HepG2 (cell line): ENCODE measurements around the gene EPDR1. TPM values are rescaled to one million over a fixed set of nuclear protein-coding genes. Genes with fewer than 3 reads are reported as not detected.

Experiments
- ATAC-seq: fragments of 200-7000 bp; cut with Tn5 transposase; 3 replicates; pipeline ENCODE4 v1.9.1; 2020; ENCODE audit warnings: mild to moderate bottlenecking, moderate library complexity
- BruUV-seq: library from RNA; stranded (reverse); fragments of 400-500 nt; replicated peaks from 2 replicates; lab custom pipeline; 2021; lab: Mats Ljungman, UMichigan
- CTCF ChIA-PET: fragments of 300-600 bp; formaldehyde crosslinking; extraction: SDS; loops from one replicate; lab custom pipeline; 2021; ENCODE audit warnings: low total read pairs, inconsistent platforms, low intra/inter-chr PET ratio; lab: Yijun Ruan, JAX
- POLR2A ChIA-PET: fragments of 350-600 bp; sonication (Branson Sonifier 250); formaldehyde crosslinking; loops from one replicate; lab custom pipeline; 2020; ENCODE audit warnings: antibody characterized with exemption, inconsistent platforms; lab: Yijun Ruan, JAX
- DNase-seq: peaks from one replicate; pipeline ENCODE4 v3.0.0-alpha.2; 2015; ENCODE audit warnings: low spot score
- FAIRE-seq: peaks from 3 replicates; lab custom pipeline; 2011; peaks lifted over from hg19 to GRCh38; lab: Jason Lieb, UNC
- H2AFZ ChIP-seq: one replicate; pipeline ENCODE4 v1.6.1; 2011; ENCODE audit warnings: low read length, inconsistent platforms
- H3K27ac ChIP-seq: fragments of 300-600 bp; 3 replicates; pipeline ENCODE4 v1.8.0; 2011; ENCODE audit warnings: mixed run types, mild to moderate bottlenecking, mixed read lengths, low read length, inconsistent platforms; ENCODE audit not compliant: insufficient read depth; ENCODE audit errors: extremely low read length
- H3K27me3 ChIP-seq, 2 experiments: fragments of 200-600 bp in 1 of 2; 2 replicates in 1 of 2; 3 replicates in 1 of 2; pipeline versions ENCODE4 v1.6.0 to v1.8.0; 2011; ENCODE audit warnings: low read length in 2 of 2, mild to moderate bottlenecking in 2 of 2, moderate library complexity in 2 of 2, inconsistent platforms in 1 of 2; ENCODE audit not compliant: insufficient read depth in 2 of 2, control insufficient read depth in 1 of 2
- H3K36me3 ChIP-seq, 2 experiments: fragments of 200-600 bp in 1 of 2; replicated peaks in 1 of 2; 2 replicates in 1 of 2; 3 replicates in 1 of 2; pipeline versions ENCODE4 v1.5.1 to v1.8.0; 2011; ENCODE audit warnings: low read length in 2 of 2, inconsistent platforms in 1 of 2; ENCODE audit not compliant: insufficient read depth in 2 of 2, control insufficient read depth in 1 of 2
- H3K4me1 ChIP-seq: 2 replicates; pipeline ENCODE4 v1.5.1; 2012; ENCODE audit warnings: low read length, inconsistent platforms; ENCODE audit not compliant: insufficient read depth
- H3K4me2 ChIP-seq: 2 replicates; pipeline ENCODE4 v1.6.0; 2011; ENCODE audit warnings: low read depth, low read length, inconsistent platforms
- H3K4me3 ChIP-seq, 3 experiments: fragments of 200-600 bp in 1 of 3; sonication (generic), shearing (Covaris generic) in 1 of 3; replicated peaks in 1 of 3; 2 replicates each; pipeline ENCODE4 v1.5.1; 2011 to 2016; ENCODE audit warnings: low read length in 3 of 3, inconsistent platforms in 2 of 3, low read depth in 2 of 3, mild to moderate bottlenecking in 2 of 3, control low read depth in 1 of 3, mixed read lengths in 1 of 3; ENCODE audit not compliant: insufficient read depth in 1 of 3
- H3K79me2 ChIP-seq: one replicate; pipeline ENCODE4 v1.6.1; 2011; ENCODE audit warnings: low read length, inconsistent platforms; ENCODE audit not compliant: insufficient read depth
- H3K9ac ChIP-seq: 2 replicates; pipeline ENCODE4 v1.6.0; 2011; ENCODE audit warnings: mild to moderate bottlenecking, low read depth, low read length, inconsistent platforms; ENCODE audit not compliant: insufficient read depth
- H3K9me3 ChIP-seq: 2 replicates; pipeline ENCODE4 v1.5.1; 2012; ENCODE audit warnings: mild to moderate bottlenecking, low read length
- H4K20me1 ChIP-seq: 2 replicates; pipeline ENCODE4 v1.6.0; 2011; ENCODE audit warnings: inconsistent platforms, mild to moderate bottlenecking, low read length, moderate library complexity; ENCODE audit not compliant: insufficient read depth
- NFIB ChIP-seq: sonication (generic); formaldehyde crosslinking; IDR thresholded peaks from 2 replicates; pipeline ENCODE4 v1.9.0; 2021; ENCODE audit warnings: missing genetic modification reagents, mild to moderate bottlenecking, borderline replicate concordance
- RBM39 ChIP-seq: fragments of 200-400 bp; formaldehyde crosslinking; IDR thresholded peaks from one replicate; pipeline ENCODE4 v1.6.1; 2018; ENCODE audit warnings: antibody characterized with exemption, mild to moderate bottlenecking, low read depth, low read length; ENCODE audit not compliant: poor library complexity, severe bottlenecking
- RORA ChIP-seq: sonication (generic); formaldehyde crosslinking; IDR thresholded peaks from 2 replicates; pipeline ENCODE4 v1.5.0; 2020; ENCODE audit warnings: mild to moderate bottlenecking, missing genetic modification reagents, moderate library complexity
- ZFP82 ChIP-seq: sonication (generic); formaldehyde crosslinking; IDR thresholded peaks from 2 replicates; pipeline ENCODE4 v1.5.1; 2020; ENCODE audit warnings: mild to moderate bottlenecking, missing genetic modification reagents, borderline replicate concordance
- ZNF253 ChIP-seq: sonication (generic); formaldehyde crosslinking; IDR thresholded peaks from 2 replicates; pipeline ENCODE4 v1.8.0; 2022; ENCODE audit warnings: mild to moderate bottlenecking, missing genetic modification reagents, borderline replicate concordance
- WGBS: methylation state at CpG from one replicate; pipeline ENCODE4 v1.1.6; 2017; ENCODE audit warnings: low lambda C conversion rate; 5-methylcytosine and 5-hydroxymethylcytosine counted together
- in situ Hi-C: cut with HindIII; loops from 2 replicates; pipeline ENCODE4 v1.10.0; 2017; ENCODE audit warnings: low pct_unique_long_range_greater_than_20kb; ENCODE audit not compliant: extremely low pct_ligation_motif_present
- intact Hi-C: fragments of 100-400 bp; cut with micrococcal nuclease; formaldehyde crosslinking; loops from one replicate; pipeline ENCODE4 v1.10.0; 2022; ENCODE audit not compliant: unreplicated experiment
- polyA plus RNA-seq, 8 experiments: library from polyadenylated mRNA; depleted of rRNA in 3 of 8; stranded (reverse) in 7 of 8; unstranded in 1 of 8; fragments of >200 nt; fragmentation: Illumina TruSeq in 4 of 8; extraction: Trizol in 4 of 8; gene quantifications; 2 replicates each; pipeline versions ENCODE4 v1.2.1 to v1.2.3, GENCODE V29; 2011 to 2016; ENCODE audit warnings: low read depth in 4 of 8, missing spikeins in 1 of 8, mixed read lengths in 1 of 8; ENCODE audit not compliant: insufficient read depth in 1 of 8
- total RNA-seq, 5 experiments: library from RNA; depleted of rRNA; stranded (reverse); fragments of >200 nt; fragmentation: Illumina TruSeq; extraction: Trizol; gene quantifications; 2 replicates each; pipeline ENCODE4 v1.2.3, GENCODE V29; 2016; ENCODE audit warnings: low read depth in 1 of 5
- TF ChIP-seq, protein P1 (sequence below): sonication (generic); formaldehyde crosslinking; conservative IDR thresholded peaks from 2 replicates; pipeline ENCODE4 v1.4.0; 2020; ENCODE audit warnings: missing genetic modification reagents

The EPDR1 gene
- total and polyA plus RNA-seq, 2 of the 13 experiments (the other 11 are each of a cell fraction or from before 2014, with no cell fraction given): 38.3 to 50.2 TPM

DNA sequence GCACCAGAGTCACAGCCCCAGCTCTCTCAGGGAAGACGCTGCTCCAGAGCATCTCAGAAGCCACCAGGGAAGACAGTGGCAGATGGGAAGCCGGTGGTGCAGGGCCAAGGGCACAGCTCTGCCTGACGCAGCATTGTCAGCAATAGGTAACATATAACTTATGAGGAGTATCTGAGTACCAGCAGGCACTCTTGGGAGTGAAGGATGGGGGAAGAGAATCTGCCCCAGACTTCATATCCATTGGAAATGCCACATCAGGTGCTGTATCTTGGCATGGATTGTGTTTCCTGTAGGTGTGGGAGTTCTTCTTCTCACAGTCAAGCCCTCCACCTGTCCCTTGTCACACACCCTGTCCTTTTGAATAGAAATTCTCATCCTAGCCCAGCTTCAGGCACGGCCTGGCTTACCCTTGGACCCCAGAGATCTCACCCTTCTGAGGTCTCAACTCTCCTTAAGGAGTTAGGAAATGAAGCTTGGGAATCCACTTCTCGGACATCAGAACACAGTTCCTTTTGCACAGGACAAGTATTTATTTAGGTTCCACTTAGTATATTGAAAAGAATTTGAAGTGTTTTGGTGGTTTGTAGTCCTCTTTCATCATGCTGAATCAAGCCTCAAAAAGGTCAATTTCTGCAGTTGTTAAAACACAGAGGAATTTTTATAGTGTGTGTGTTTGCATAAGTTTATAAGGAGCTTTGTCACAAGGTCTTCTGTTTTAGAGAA is 9.9 kb downstream of the EPDR1 start (continued):
- TF ChIP-seq RBM39: no peak
- TF ChIP-seq, protein P1, sequence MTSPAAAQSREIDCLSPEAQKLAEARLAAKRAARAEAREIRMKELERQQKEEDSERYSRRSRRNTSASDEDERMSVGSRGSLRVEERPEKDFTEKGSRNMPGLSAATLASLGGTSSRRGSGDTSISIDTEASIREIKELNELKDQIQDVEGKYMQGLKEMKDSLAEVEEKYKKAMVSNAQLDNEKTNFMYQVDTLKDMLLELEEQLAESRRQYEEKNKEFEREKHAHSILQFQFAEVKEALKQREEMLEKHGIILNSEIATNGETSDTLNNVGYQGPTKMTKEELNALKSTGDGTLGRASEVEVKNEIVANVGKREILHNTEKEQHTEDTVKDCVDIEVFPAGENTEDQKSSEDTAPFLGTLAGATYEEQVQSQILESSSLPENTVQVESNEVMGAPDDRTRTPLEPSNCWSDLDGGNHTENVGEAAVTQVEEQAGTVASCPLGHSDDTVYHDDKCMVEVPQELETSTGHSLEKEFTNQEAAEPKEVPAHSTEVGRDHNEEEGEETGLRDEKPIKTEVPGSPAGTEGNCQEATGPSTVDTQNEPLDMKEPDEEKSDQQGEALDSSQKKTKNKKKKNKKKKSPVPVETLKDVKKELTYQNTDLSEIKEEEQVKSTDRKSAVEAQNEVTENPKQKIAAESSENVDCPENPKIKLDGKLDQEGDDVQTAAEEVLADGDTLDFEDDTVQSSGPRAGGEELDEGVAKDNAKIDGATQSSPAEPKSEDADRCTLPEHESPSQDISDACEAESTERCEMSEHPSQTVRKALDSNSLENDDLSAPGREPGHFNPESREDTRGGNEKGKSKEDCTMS: no peak
- no peak for TF ChIP-seq NFIB
- TF ChIP-seq RORA: no peak

DNA sequence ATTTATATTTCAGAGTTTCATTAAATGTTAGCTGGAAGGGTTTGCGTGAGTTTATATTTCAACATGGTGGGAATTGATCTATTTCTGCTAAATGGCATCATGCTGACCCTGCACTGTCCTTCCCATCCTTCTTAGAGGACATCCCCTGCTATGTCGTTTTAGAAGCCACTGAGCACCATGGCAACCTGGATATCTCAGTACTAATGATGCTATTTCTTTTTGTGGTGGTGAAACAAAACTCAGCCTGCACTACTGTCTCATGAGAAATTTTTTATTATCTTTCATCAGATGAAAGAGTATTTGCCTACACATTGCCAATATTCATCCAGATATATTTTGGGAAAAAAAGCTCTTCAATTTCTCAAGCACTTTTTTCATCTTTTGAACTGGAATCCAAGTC is 12.1 kb downstream of the EPDR1 start:
- Histone ChIP-seq H4K20me1 (no peaks in the 10 kb centered on the region), H3K27ac (no peak overlapping the region), H3K4me1 (peaks cover 15% of the 10 kb centered on the region), H2AFZ (no peak overlapping the region), H3K4me2 (no peak overlapping the region), H3K79me2 (peaks cover 34% of the 10 kb centered on the region), H3K4me3 (no peak overlapping the region), H3K9me3 (no peaks in the 10 kb centered on the region), H3K27me3 (no peaks in the 10 kb centered on the region), H3K36me3 (peaks cover 0 to 2% of the 10 kb centered on the region in 2 experiments; a peak in 1 of 5 replicates), H3K9ac (no peak overlapping the region)
- no peak for FAIRE-seq
- ChIA-PET POLR2A (interaction anchor here (3.4 kb wide), 1 partner anchor 12 kb away, joined by 14 read pairs; the partner anchor contains the start of gene EPDR1), CTCF (no interaction called here)
- intact Hi-C loops: no loop called here
- TF ChIP-seq ZNF253 (CRISPR knock-in tag) (no peak), ZFP82 (CRISPR knock-in tag) (no peak)
- DNase-seq: no peak
- in situ Hi-C loops: no loop called here
- BruUV-seq: no TSS peak
- 96% methylated on average over 2 of the region's 2 CpGs for WGBS
- ATAC-seq: no peak
